Spinal cord (tissue), 10 donors: ENCODE measurements around the gene ITIH4. TPM values are rescaled to one million over a fixed set of nuclear protein-coding genes. Genes with fewer than 3 reads are reported as not detected.

ENCODE experiments used
- DNase-seq, 6 donors: peaks; one replicate each; pipeline versions ENCODE4 v3.0.0 to v3.0.0-alpha.2; 2013 to 2015; ENCODE audit warnings: low spot score in 6 of 6, low read depth in 4 of 6
- H3K27ac ChIP-seq: one replicate; pipeline ENCODE4 v1.5.1; 2013; ENCODE audit warnings: low read depth, low read length, control low read depth
- H3K27me3 ChIP-seq: one replicate; pipeline ENCODE4 v1.6.1; 2013; ENCODE audit warnings: low read length; ENCODE audit not compliant: control insufficient read depth, insufficient read depth
- H3K36me3 ChIP-seq: one replicate; pipeline ENCODE4 v1.6.1; 2013; ENCODE audit warnings: low read length; ENCODE audit not compliant: control insufficient read depth, insufficient read depth
- H3K4me1 ChIP-seq: one replicate; pipeline ENCODE4 v1.6.1; 2013; ENCODE audit warnings: low read length; ENCODE audit not compliant: control insufficient read depth, insufficient read depth
- H3K4me3 ChIP-seq: one replicate; pipeline ENCODE4 v1.5.1; 2013; ENCODE audit warnings: low read depth, low read length, control low read depth
- H3K9me3 ChIP-seq: one replicate; pipeline ENCODE4 v1.6.1; 2013; ENCODE audit warnings: low read length; ENCODE audit not compliant: control insufficient read depth, insufficient read depth
- WGBS: methylation state at CpG from one replicate; pipeline ENCODE4 v1.1.5; 2013; ENCODE audit warnings: missing lambda C conversion rate; ENCODE audit not compliant: insufficient coverage; 5-methylcytosine and 5-hydroxymethylcytosine counted together
- polyA plus RNA-seq, 2 donors: library from polyadenylated mRNA; unstranded; fragments of 120-200 nt; gene quantifications; one replicate each; pipeline ENCODE4 v1.2.1, GENCODE V29; 2013; ENCODE audit not compliant: insufficient read length in 2 of 2
- total RNA-seq, 2 donors: library from RNA; depleted of rRNA in 1 of 2; stranded (reverse); fragments of 120-200 nt in 1 of 2; fragments of >200 nt in 1 of 2; gene quantifications; one replicate each; pipeline versions ENCODE4 v1.2.3 to v1.2.4, GENCODE V29; 2013 to 2014
- donor health status: healthy.

Gene ITIH4
- total and polyA plus RNA-seq, 4 donors: 6.4 to 41.9 (median 20.0) TPM

DNA sequence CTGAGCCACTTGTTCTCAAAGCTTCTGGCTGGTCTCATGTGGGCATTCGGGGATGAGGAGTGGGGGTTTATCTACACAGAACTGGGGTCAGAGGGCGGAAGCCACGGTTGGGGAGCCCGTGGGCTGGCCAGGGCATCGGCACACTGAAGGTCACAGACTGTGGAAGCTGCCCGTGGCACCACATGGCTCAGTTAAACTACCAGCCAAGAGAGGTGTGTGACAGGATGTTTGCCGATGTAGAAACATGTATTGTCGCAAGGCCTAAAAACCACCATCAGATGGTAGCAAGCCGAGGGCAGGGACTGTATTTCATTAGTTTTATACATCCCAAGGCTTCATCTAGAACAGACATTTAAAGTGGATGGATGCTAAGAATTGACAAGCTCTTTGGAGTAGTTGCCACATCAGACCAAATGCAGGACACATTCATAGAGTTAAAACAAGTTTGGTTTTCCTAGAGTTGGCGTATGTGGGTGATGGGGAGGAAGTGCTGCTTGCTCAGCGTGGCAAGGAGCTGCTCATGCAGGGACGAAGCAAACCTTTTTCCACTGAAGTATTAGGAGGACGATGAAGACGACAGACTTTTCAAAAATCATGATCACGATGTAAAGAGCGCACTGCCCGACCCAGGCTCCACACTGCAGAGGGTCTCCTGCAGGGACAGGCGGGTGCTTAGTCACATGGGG, 14.0 kb upstream of the ITIH4 start:
- Histone ChIP-seq H3K36me3 (peaks cover 74% of the 10 kb centered on the region), H3K4me3 (no peak overlapping the region), H3K27ac (no peak overlapping the region), H3K4me1 (peaks cover 37% of the 10 kb centered on the region), H3K9me3 (no peaks in the 10 kb centered on the region), H3K27me3 (no peaks in the 10 kb centered on the region)
- WGBS: 92% methylated on average over 15 of the region's 18 CpGs
- DNase-seq: no peak

DNA sequence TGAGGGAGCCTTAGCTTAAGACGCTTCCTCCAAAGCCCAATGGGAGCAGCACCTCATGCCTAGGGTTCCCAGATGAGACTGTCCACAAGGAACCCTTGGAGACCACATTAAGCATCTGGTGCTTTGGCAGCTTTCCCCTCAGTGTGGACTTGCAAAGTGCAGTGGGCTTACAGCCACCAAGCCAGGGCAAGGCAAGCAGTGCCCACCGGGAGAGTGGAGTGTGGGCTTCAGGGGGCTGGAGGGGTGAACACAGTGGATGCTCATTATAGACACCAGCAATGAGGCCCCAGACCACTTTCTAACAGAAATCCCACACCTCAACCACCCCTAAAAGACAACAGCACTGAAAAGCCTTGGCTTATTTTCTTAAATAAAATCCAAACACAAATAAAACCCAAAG, 13.4 kb upstream of the ITIH4 start:
- Histone ChIP-seq H3K9me3 (no peaks in the 10 kb centered on the region), H3K4me3 (no peak overlapping the region), H3K27me3 (no peaks in the 10 kb centered on the region), H3K27ac (no peak overlapping the region), H3K4me1 (peaks cover 37% of the 10 kb centered on the region), H3K36me3 (peaks cover 74% of the 10 kb centered on the region)
- no peak for DNase-seq
- WGBS: 82% methylated on average over 1 of the region's 2 CpGs

DNA sequence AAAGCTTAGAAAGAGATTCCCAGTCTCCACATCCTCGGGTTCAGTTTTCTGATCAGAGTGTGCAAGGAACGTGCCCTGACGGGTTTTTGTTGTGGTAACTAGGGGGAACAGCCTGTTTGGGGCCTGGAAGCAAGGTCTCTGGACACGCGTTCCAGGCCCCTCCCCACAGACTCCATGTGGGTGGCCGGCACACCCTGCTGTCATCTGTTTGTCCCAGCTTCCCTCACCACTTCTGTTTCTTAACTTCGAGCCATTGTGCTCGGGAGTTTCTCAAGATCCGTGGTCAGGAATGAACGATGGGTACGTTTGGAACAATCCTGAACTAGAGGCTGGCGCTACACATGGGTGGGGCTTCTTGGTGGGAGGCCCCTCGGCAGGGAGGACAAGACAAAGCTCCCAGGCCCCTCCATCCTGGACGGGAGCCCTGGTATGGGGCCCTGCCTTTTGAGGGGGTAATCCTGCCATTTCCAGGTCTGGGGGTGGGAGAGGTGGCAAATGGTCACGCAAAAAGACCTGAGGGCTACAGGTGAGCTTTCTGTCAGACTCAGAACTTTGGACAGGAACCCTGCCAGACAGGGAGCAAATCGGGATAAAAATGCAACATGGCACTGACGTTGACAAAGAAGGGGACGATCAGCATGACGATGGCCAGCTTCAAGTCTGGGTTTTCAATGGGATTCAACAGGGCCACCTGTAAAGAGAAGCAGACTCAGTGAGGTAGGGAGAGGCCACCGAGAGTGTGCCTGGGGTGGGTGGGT, 12.8 kb upstream of the ITIH4 start:
- peaks cover 73% of the 10 kb centered on the region for H3K36me3 ChIP-seq
- peaks cover 37% of the 10 kb centered on the region for H3K4me1 ChIP-seq
- no peak overlapping the region for H3K27ac ChIP-seq
- 46% methylated on average over 19 of the region's 20 CpGs for WGBS
- no peak overlapping the region for H3K4me3 ChIP-seq
- no peak for DNase-seq
- H3K27me3 ChIP-seq: no peaks in the 10 kb centered on the region
- no peaks in the 10 kb centered on the region for H3K9me3 ChIP-seq

DNA sequence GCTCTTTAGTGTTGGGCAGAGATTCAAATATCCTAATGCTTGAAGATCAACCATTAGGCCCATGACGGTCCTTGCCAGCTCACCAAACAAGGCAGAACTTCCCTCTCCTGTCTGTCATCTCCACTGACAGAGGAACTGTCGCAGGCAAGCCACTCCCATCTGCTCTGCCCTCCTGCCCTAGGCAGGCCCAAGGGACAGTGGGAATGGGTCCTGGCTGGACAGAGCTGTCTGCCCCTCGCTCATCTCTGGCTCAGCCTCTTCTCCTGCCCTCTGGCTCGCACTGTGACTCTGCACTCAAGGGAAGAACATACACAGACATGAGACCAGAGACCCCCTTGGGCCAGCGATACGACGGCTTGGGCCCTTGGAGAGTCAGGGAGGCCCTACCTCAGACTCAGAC, 12.0 kb upstream of the ITIH4 start:
- Histone ChIP-seq H3K27ac (no peak overlapping the region), H3K27me3 (no peaks in the 10 kb centered on the region), H3K4me3 (no peak overlapping the region), H3K9me3 (no peaks in the 10 kb centered on the region), H3K36me3 (peaks cover 70% of the 10 kb centered on the region), H3K4me1 (peaks cover 37% of the 10 kb centered on the region)
- 76% methylated on average over 7 of the region's 7 CpGs for WGBS
- DNase-seq: no peak

DNA sequence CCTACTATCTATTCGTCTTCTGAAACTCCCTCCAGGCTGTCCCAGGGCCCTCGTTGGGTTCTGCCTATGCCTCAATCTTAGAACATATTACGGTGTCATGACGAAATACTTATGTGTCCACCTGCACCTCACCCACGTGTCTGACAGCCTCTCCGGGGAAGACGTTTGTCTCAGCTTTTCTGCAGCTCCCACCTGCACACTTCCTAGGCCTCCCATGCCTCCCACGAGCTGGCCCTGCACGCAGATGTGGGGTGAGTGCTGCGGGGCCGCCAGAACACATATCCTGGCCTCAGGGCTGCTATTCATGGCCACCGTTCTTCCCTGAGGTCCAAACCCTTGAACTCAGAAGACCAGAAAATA, 11.5 kb upstream of the ITIH4 start:
- no peak overlapping the region for H3K27ac ChIP-seq
- DNase-seq: no peak
- H3K4me3 ChIP-seq: no peak overlapping the region
- 79% methylated on average over 12 of the region's 12 CpGs for WGBS
- no peaks in the 10 kb centered on the region for H3K27me3 ChIP-seq
- peaks cover 37% of the 10 kb centered on the region for H3K4me1 ChIP-seq
- peaks cover 69% of the 10 kb centered on the region for H3K36me3 ChIP-seq
- H3K9me3 ChIP-seq: no peaks in the 10 kb centered on the region

DNA sequence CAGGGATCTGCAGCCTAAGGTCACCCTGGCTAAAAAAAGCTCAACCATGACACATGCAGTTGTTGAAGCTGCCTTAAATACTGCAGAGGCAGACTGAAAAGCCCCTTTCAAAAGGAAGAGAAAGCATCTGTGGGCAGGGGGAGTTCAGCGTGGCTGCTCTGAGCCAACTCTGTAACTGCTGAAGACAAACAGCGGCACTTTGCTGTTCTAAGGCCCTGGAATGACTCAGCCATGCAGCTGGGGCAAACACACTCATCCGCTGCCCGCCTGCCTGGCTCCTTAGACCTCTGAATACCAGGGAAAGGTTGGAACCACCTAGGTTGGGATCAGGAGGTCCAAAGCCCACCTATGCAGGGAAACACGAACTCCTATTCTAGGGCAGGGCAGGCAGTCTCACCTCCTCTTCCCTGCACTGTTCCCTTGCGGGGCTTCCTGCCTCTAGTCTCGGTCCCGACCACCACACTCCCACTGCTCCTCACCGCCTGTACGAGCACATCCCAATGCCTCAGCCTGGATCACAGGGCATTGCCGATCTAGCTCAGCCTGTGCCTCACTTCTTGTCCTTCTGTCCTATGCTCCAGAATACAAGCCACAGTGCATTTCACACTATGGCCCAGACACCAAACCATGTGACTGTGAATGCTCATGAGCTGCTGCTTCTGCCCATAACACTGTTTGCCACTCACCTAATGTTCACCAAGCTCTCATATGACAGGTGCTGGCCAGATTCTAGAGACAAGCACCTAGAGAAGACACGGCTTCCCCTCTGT, 10.9 kb upstream of the ITIH4 start:
- Histone ChIP-seq H3K36me3 (peaks cover 68% of the 10 kb centered on the region), H3K27me3 (no peaks in the 10 kb centered on the region), H3K27ac (no peak overlapping the region), H3K4me1 (peaks cover 37% of the 10 kb centered on the region), H3K4me3 (no peak overlapping the region), H3K9me3 (no peaks in the 10 kb centered on the region)
- WGBS: 90% methylated on average over 10 of the region's 12 CpGs
- no peak for DNase-seq

DNA sequence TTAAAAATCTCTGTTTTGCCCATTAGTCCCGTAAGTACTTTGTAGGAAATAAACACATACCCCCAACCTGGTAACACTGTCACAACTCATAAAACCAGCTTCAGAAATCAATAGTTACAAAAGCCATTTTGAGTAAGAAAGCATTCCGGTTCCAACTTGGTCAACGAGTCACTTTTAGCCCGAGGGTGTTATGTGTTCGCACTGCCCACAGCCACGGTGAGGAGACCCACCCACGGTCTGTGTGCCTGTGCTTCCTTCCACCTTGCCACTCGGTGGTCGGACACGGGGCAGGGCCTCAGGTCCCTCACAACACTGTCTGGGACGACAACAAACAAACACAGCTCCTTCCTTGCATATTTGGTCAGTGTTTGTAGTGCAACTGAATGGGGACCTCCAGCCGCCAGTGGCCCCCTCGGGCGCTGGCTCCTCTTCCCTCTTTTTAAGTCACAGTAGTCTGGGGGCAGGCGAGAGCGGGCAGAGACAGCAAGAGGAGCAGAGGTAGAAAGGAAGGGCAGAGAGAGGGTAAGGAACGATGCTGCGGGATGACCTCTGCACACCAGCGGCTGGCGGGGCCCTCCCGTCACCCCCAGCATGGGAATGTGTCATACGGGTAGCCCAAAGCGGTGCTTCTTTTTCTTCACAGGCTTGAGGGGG, 9.5 kb upstream of the ITIH4 start:
- no peak overlapping the region for H3K27ac ChIP-seq
- WGBS: 82% methylated on average over 13 of the region's 23 CpGs
- H3K4me3 ChIP-seq: no peak overlapping the region
- H3K27me3 ChIP-seq: no peaks in the 10 kb centered on the region
- peaks cover 79% of the 10 kb centered on the region for H3K36me3 ChIP-seq
- no peaks in the 10 kb centered on the region for H3K9me3 ChIP-seq
- peaks cover 36% of the 10 kb centered on the region for H3K4me1 ChIP-seq
- DNase-seq: no peak

DNA sequence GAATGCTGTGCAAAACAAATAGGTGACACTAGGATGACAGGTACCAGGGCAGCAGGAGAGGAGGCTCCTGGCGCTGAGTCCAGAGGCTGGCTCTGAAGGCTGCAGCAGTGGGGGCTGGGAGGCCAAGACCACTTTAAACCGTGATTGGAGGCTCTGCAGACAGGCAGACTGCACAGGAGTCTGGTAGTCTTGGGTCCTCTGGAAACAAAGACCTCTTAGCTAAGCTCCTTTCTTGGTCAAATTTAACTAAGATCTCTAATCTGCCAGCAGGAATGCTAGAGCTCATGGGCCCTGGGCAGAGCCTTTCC, 8.8 kb upstream of the ITIH4 start:
- Histone ChIP-seq H3K4me3 (no peak overlapping the region), H3K4me1 (peaks cover 41% of the 10 kb centered on the region), H3K36me3 (peaks cover 84% of the 10 kb centered on the region), H3K9me3 (no peaks in the 10 kb centered on the region), H3K27me3 (no peaks in the 10 kb centered on the region), H3K27ac (no peak overlapping the region)
- WGBS: 76% methylated on average over 2 of the region's 2 CpGs
- DNase-seq: no peak

DNA sequence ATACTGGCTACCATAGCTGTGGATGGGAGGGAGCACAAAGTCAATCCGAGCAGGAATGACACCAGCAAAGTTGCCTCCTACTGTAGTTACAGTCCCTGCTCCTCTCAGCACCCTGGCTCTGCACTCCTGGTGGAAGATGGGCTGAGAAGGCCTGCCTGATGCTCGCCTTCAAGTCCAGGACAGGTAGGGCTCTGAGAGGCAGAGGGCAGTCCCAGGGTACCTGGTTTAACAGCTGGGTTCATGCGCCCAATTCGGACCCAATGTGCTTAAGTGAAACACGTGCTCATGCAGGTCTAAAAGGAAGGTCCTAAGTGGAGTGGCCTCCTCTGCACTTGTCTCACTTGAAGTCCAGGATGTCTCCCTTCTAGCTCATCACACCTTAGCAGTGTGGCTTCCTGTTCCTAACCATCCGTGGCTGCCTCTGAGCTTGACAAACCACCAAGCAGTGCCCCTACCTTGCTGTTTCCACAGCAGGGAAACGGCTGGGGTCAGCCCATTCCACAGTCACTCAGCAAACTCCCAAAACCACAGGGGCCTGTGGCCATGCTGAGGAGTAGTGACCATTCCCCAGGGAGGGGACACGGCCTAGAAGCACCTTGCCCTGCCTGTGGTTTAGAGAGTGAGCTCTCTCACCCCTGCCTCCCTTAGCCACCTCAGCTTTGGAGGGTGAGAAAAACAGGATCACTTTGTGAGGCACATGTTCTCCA, 8.2 kb upstream of the ITIH4 start:
- Histone ChIP-seq H3K4me1 (peaks cover 37% of the 10 kb centered on the region), H3K36me3 (peaks cover 84% of the 10 kb centered on the region), H3K9me3 (no peaks in the 10 kb centered on the region), H3K27ac (no peak overlapping the region), H3K27me3 (no peaks in the 10 kb centered on the region), H3K4me3 (no peak overlapping the region)
- 92% methylated on average over 6 of the region's 8 CpGs for WGBS
- no peak for DNase-seq
